Heart left ventricle (tissue), 16 donors: ENCODE data around the gene PDXK. TPM values are rescaled to one million over a fixed set of nuclear protein-coding genes. Genes with fewer than 3 reads are reported as not detected.
"Not testable (repeated sequence)": the region's sequence is repeated elsewhere in the genome, so short reads cannot be mapped to it uniquely, and the experiment has no call there.

ENCODE experiments used
- ATAC-seq, 4 donors: fragments of 200-7000 bp; cut with Tn5 transposase; one replicate each; pipeline ENCODE4 v1.9.1; 2020 to 2022; ENCODE audit warnings: moderate library complexity in 4 of 4, mild to moderate bottlenecking in 3 of 4, moderate number of reproducible peaks in 1 of 4
- DNase-seq, 5 donors: peaks; one replicate each; pipeline ENCODE4 v3.0.0-alpha.2; 2020
- H3K27ac ChIP-seq, 12 donors: fragments of 200-600 bp; sonication (generic) in 4 of 12; one replicate each; pipeline versions ENCODE4 v1.5.0 to v1.8.0; 2016 to 2022; ENCODE audit warnings: mild to moderate bottlenecking in 2 of 12
- H3K27me3 ChIP-seq, 9 donors: fragments of 200-600 bp; sonication (generic) in 2 of 9; one replicate each; pipeline versions ENCODE4 v1.5.1 to v1.8.0; 2016 to 2022; ENCODE audit warnings: mild to moderate bottlenecking in 3 of 9
- H3K36me3 ChIP-seq, 9 donors: fragments of 200-600 bp; sonication (generic) in 2 of 9; one replicate each; pipeline versions ENCODE4 v1.5.0 to v1.8.0; 2018 to 2022; ENCODE audit warnings: mild to moderate bottlenecking in 2 of 9
- H3K4me1 ChIP-seq, 12 donors: fragments of 200-600 bp; sonication (generic) in 4 of 12; one replicate each; pipeline versions ENCODE4 v1.5.0 to v1.8.0; 2016 to 2022; ENCODE audit warnings: mild to moderate bottlenecking in 3 of 12
- H3K4me3 ChIP-seq, 12 donors: fragments of 200-600 bp; sonication (generic) in 4 of 12; one replicate each; pipeline versions ENCODE4 v1.5.0 to v1.8.0; 2017 to 2022; ENCODE audit warnings: mild to moderate bottlenecking in 9 of 12, moderate library complexity in 4 of 12
- H3K9me3 ChIP-seq, 12 donors: fragments of 200-600 bp; sonication (generic) in 4 of 12; one replicate each; pipeline versions ENCODE4 v1.5.0 to v1.8.0; 2016 to 2022; ENCODE audit warnings: mild to moderate bottlenecking in 1 of 12
- POLR2A ChIP-seq, 2 donors: fragments of 450-650 bp; IDR thresholded peaks; one replicate each; pipeline ENCODE4 v1.6.1; 2017; ENCODE audit warnings: antibody characterized with exemption in 2 of 2, mild to moderate bottlenecking in 2 of 2, moderate library complexity in 2 of 2
- WGBS, 4 donors: extraction: QIAGEN DNeasy Blood & Tissue Kit in 2 of 4; methylation state at CpG; one replicate each; pipeline versions ENCODE4 v1.1.5 to v1.1.7; 2013 to 2018; 5-methylcytosine and 5-hydroxymethylcytosine counted together
- intact Hi-C, 10 donors: fragments of 100-400 bp; cut with DNase I; formaldehyde crosslinking; loops; one replicate each; pipeline versions ENCODE4 v1.11.1 to v1.14.2; 2022
- polyA plus RNA-seq, 2 donors: library from polyadenylated mRNA; stranded (reverse); fragments of 200-250 nt; gene quantifications; one replicate each; pipeline ENCODE4 v1.2.3, GENCODE V29; 2013
- total RNA-seq, 9 donors: library from RNA; depleted of rRNA in 2 of 9; stranded (reverse); fragments of >200 nt in 2 of 9; fragmentation: NEBNext Ultra II Directional in 3 of 9; extraction: Animal tissue kit (Norgen Biotek cat#: 25700) in 3 of 9; gene quantifications; one replicate each; pipeline versions ENCODE4 v1.1.0 to v1.2.4, GENCODE V29; 2016 to 2023
- TF ChIP-seq, protein P1 (sequence below), 12 donors: fragments of 200-600 bp; sonication (generic) in 4 of 12; IDR thresholded peaks; one replicate each; pipeline versions ENCODE4 v1.5.0 to v1.8.0; 2018 to 2022; ENCODE audit warnings: antibody characterized with exemption in 12 of 12, mild to moderate bottlenecking in 5 of 12
- donor health status: ischemic (EF 13 %, LVEDD 7.1; RV severe dilation, severe dysfunction).
- donor health status: healthy with polysubstance abuse.
- donor health status: DM: no; HTN: yes; CAD: no.
- donor health status: DM: no; HTN: no; CAD: no.
- donor health status: ischemic (EF 25% LVEDD 6.9; RV normal size, moderate dysfunction).
- donor health status: ischemic (EF 25% LVEDD 5.7; RV mildly dilated, moderate dysfunction).
- donor health status: healthy.
- donor health status: DM: yes; HTN: yes; CAD: no.
- donor health status: ischemic (EF 35%, LVEDD 5.7; RV mildly dilated, moderate dysfunction).
- donor health status: nonischemic (EF 11% LVEDD 7.7; RV severe dilation, severe dysfunction).
- donor health status: DM: yes; HTN: yes; CAD: no.
- donor health status: PGD.
- donor health status: ischemic (EF 29% LVEDD 5.4; RV normal size, mild dysfunction).
- donor health status: nonischemic (EF 23%, LVEDD 6.1; RV moderate dilation, normal function).

Gene PDXK
- total and polyA plus RNA-seq, 11 donors = 46.5 to 105 (median 79.7) TPM

DNA sequence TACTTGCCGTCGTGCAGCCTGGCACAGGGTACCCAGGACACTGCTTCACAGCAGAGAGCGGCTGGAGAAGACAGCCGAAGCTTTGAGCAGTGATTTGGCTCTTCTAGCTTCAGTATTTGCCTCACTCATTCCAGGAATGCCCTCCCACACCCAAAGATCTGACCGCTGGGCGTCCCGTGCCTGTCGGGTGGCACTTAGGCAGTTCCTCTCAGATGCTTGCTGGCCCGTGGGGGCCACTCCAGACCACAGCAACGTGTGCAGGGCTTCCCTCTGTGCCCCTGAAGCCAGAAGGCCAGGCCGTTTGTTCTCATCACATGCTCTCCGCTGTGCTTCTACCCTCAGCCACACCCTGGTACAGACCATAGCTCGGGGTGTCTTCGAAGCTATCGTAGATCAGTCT is 42.5 kb upstream of the PDXK start:
- Histone ChIP-seq H3K9me3 (no peaks in the 10 kb centered on the region), H3K36me3 (peaks cover 3 to 98% (median 91%) of the 10 kb centered on the region in 9 donors), H3K27me3 (no peaks in the 10 kb centered on the region), H3K27ac (no peak overlapping the region), H3K4me1 (no peaks in the 10 kb centered on the region), H3K4me3 (no peak overlapping the region)
- no peak for ATAC-seq
- intact Hi-C loops = no loop called here
- 91 to 95% (median 94%) methylated on average over 14 to 15 of the region's 15 CpGs for WGBS, 4 donors
- DNase-seq = no peak
- TF ChIP-seq, protein P1, sequence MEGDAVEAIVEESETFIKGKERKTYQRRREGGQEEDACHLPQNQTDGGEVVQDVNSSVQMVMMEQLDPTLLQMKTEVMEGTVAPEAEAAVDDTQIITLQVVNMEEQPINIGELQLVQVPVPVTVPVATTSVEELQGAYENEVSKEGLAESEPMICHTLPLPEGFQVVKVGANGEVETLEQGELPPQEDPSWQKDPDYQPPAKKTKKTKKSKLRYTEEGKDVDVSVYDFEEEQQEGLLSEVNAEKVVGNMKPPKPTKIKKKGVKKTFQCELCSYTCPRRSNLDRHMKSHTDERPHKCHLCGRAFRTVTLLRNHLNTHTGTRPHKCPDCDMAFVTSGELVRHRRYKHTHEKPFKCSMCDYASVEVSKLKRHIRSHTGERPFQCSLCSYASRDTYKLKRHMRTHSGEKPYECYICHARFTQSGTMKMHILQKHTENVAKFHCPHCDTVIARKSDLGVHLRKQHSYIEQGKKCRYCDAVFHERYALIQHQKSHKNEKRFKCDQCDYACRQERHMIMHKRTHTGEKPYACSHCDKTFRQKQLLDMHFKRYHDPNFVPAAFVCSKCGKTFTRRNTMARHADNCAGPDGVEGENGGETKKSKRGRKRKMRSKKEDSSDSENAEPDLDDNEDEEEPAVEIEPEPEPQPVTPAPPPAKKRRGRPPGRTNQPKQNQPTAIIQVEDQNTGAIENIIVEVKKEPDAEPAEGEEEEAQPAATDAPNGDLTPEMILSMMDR (IDR thresholded peaks at IDR 0.05) = no peak
- TF ChIP-seq POLR2A (IDR thresholded peaks at IDR 0.05) = no peak

DNA sequence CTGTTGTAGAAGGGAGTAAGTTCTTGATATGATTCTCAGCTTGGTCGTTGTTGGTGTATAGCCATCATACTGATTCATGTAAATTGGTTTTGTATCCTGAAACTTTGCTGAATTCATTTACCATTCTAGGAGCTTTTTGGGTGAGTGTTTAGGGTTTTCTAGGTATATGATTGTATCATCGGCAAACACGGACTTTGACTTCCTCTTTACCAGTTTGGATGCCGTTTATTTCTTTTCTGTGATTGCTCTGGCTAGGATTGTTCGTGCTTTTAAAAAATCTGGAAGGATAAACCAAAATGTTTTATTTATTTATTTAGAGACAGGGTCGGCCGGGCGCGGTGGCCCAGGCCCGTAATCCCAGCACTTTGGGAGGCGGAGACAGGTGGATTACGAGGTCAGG is 39.0 kb upstream of the PDXK start:
- H3K36me3 ChIP-seq = peaks cover 3 to 99% (median 93%) of the 10 kb centered on the region in 9 donors
- ATAC-seq (no peak), DNase-seq (no peak)
- H3K4me3 ChIP-seq = no peak overlapping the region
- no peaks in the 10 kb centered on the region for H3K9me3 ChIP-seq
- 96 to 98% (median 97%) methylated on average over 12 of the region's 12 CpGs for WGBS, 4 donors
- H3K27me3 ChIP-seq = no peaks in the 10 kb centered on the region
- intact Hi-C loops = no loop called here
- TF ChIP-seq, protein P1 (IDR thresholded peaks at IDR 0.05) = no peak
- TF ChIP-seq POLR2A (IDR thresholded peaks at IDR 0.05) = no peak
- peaks cover 0 to 8% (median 0%) of the 10 kb centered on the region in 12 donors for H3K4me1 ChIP-seq
- no peak overlapping the region for H3K27ac ChIP-seq

DNA sequence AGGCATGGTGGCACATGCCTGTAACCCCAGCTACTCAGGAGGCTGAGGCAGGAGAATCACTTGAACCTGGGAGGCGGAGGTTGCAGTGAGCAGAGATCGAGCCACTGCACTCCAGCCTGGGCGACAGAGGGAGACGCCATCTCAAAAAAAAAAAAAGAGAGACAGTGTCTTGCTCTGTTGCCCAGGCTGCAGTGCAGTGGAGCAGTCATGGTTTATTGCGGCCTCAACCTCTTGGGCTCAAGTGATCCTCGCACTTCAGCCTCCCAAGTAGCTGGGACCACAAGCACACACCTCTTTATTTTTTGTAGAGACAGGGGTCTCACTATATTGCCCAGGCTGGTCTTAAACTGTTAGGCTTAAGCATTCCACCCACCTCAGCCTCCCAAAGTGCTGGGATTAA is 38.5 kb upstream of the PDXK start:
- H3K4me1 ChIP-seq, intact Hi-C loops, H3K27me3 ChIP-seq, H3K27ac ChIP-seq, DNase-seq, ATAC-seq, H3K4me3 ChIP-seq, H3K9me3 ChIP-seq: not testable (repeated sequence)
- 80 to 98% (median 93%) methylated on average over 6 of the region's 6 CpGs for WGBS, 4 donors
- peaks cover 3 to 99% (median 93%) of the 10 kb centered on the region in 9 donors for H3K36me3 ChIP-seq

DNA sequence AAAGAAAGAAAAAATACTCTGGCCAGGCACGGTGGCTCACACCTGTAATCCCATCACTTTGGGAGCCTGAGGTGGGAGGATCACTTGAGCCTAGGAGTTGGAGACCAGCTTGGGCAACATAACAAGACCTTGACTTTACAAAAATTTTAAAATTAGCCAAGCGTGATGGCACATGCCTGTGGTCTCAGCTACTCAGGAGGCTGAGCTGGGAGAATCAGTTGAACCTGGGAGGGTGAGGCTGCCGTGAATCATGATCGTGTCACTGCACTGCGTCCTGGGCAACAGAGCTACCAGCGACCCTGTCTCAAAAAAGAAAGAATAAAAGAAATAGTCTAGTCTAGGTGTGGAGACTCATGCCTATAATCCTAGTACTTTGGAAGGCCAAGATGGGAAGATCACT is 37.3 kb upstream of the PDXK start:
- no peaks in the 10 kb centered on the region for H3K27me3 ChIP-seq
- TF ChIP-seq POLR2A (IDR thresholded peaks at IDR 0.05) = no peak
- TF ChIP-seq, protein P1 (IDR thresholded peaks at IDR 0.05) = no peak
- no peak overlapping the region for H3K4me3 ChIP-seq
- H3K4me1 ChIP-seq = peaks cover 0 to 8% (median 0%) of the 10 kb centered on the region in 12 donors
- DNase-seq = no peak
- no peak overlapping the region for H3K27ac ChIP-seq
- 94 to 99% (median 99%) methylated on average over 6 of the region's 6 CpGs for WGBS, 4 donors
- H3K9me3 ChIP-seq = no peaks in the 10 kb centered on the region
- intact Hi-C loops = no loop called here
- no peak for ATAC-seq
- H3K36me3 ChIP-seq = peaks cover 0 to 99% (median 93%) of the 10 kb centered on the region in 9 donors

DNA sequence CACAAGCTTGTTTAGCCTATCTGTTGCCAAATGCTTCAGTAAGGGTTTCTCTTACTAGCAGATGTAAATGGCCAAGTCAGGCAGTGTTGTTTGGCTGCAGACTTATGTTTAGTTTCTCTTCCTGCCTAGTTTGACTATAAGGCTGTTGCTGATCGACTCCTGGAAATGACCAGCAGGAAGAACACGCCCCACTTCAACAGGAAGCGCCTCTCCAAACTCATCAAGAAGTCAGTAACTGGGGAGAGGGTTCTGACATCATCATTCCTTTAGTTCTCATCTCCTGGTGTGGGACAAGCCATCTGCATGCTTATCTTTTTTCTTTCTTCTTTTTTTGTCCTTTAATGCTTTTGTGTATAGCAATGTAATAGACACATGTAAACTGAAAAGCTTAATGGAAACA is 34.5 kb upstream of the PDXK start:
- TF ChIP-seq, protein P1 (IDR thresholded peaks at IDR 0.05) = no peak
- TF ChIP-seq POLR2A (IDR thresholded peaks at IDR 0.05) = no peak
- H3K36me3 ChIP-seq = peaks cover 0 to 99% (median 93%) of the 10 kb centered on the region in 9 donors
- no peaks in the 10 kb centered on the region for H3K9me3 ChIP-seq
- peak overlapping the region in 4 of 12 donors; percentile 14 to 71 (median 42) for H3K27ac ChIP-seq
- H3K4me1 ChIP-seq = peaks cover 0 to 22% (median 0%) of the 10 kb centered on the region in 12 donors
- no peaks in the 10 kb centered on the region for H3K27me3 ChIP-seq
- DNase-seq (no peak), ATAC-seq (peak in 3 of 4 donors; percentile 37 to 77 (median 72))
- no peak overlapping the region for H3K4me3 ChIP-seq
- intact Hi-C loops = no loop called here
- 54 to 68% (median 60%) methylated on average over 3 of the region's 3 CpGs for WGBS, 4 donors
